K562 (cell line): ENCODE measurements around the gene CUEDC2. TPM values are rescaled to one million over a fixed set of nuclear protein-coding genes. Genes with fewer than 3 reads are reported as not detected.

Experiments
- MTA3 ChIP-seq: fragments of 450-650 bp; formaldehyde crosslinking; IDR thresholded peaks from 2 replicates; pipeline ENCODE4 v1.6.1; 2017; ENCODE audit warnings: mild to moderate bottlenecking, borderline replicate concordance
- SMAD3 ChIP-seq: fragments of 450-650 bp; formaldehyde crosslinking; conservative IDR thresholded peaks from 2 replicates; pipeline ENCODE4 v1.4.0; 2020; ENCODE audit warnings: mild to moderate bottlenecking
- SP1 ChIP-seq: sonication (generic); formaldehyde crosslinking; IDR thresholded peaks from 2 replicates; pipeline ENCODE4 v1.8.1; 2022; ENCODE audit warnings: mild to moderate bottlenecking, missing genetic modification reagents
- TEAD2 ChIP-seq: fragments of 450-650 bp; IDR thresholded peaks from 2 replicates; pipeline ENCODE4 v1.6.1; 2016; ENCODE audit warnings: missing genetic modification characterization, control low read depth, missing compliant biosample characterization
- ZNF668 ChIP-seq: fragments of 250-450 bp; sonication (Bioruptor Pico); IDR thresholded peaks from 2 replicates; pipeline ENCODE4 v1.8.0; 2022; ENCODE audit warnings: mild to moderate bottlenecking, inconsistent platforms
- polyA plus RNA-seq, 8 experiments: library from polyadenylated mRNA; depleted of rRNA in 4 of 8; stranded (reverse) in 5 of 8; unstranded in 3 of 8; fragments of >200 nt; fragmentation: Nextera tagmentation in 2 of 8; fragmentation: Illumina TruSeq in 1 of 8; extraction: Ambion mirVana in 2 of 8; extraction: Trizol in 1 of 8; gene quantifications; 2 replicates each; pipeline versions ENCODE4 v1.2.1 to v1.2.3, GENCODE V29; 2011 to 2014; ENCODE audit warnings: inconsistent platforms in 1 of 8, missing spikeins in 1 of 8
- total RNA-seq, 7 experiments: library from RNA; depleted of rRNA in 6 of 7; stranded (reverse); fragments of >200 nt in 6 of 7; fragmentation: Illumina TruSeq in 2 of 7; extraction: Trizol in 2 of 7; gene quantifications; 2 replicates each; pipeline versions ENCODE4 v1.2.1 to v1.2.3, GENCODE V29; 2011 to 2021; ENCODE audit warnings: low replicate concordance in 1 of 7
- TF ChIP-seq, protein P1 (sequence below): conservative IDR thresholded peaks from 2 replicates; pipeline ENCODE4 v1.6.1; 2011; ENCODE audit warnings: low read depth, mild to moderate bottlenecking, low read length; ENCODE audit not compliant: control insufficient read depth
- TF ChIP-seq, protein P2 (sequence below): fragments of 250-450 bp; sonication (Bioruptor Pico); IDR thresholded peaks from 2 replicates; pipeline ENCODE4 v1.5.0; 2021; ENCODE audit warnings: mild to moderate bottlenecking, borderline replicate concordance
- TF ChIP-seq, protein P3 (sequence below): fragments of 250-450 bp; sonication (Bioruptor Pico); IDR thresholded peaks from 2 replicates; pipeline ENCODE4 v1.8.0; 2021; ENCODE audit warnings: borderline replicate concordance, mild to moderate bottlenecking, moderate library complexity; ENCODE audit not compliant: poor library complexity, severe bottlenecking
- TF ChIP-seq, protein P4 (sequence below): sonication (generic); formaldehyde crosslinking; IDR thresholded peaks from 2 replicates; pipeline ENCODE4 v1.8.0; 2023; ENCODE audit warnings: missing genetic modification reagents, mild to moderate bottlenecking, borderline replicate concordance
- TF ChIP-seq, protein P5 (sequence below): IDR thresholded peaks from 2 replicates; pipeline ENCODE4 v1.6.1; 2011; ENCODE audit not compliant: insufficient read length; ENCODE audit errors: extremely low read depth
- TF ChIP-seq, protein P6 (sequence below): sonication (generic); IDR thresholded peaks from 2 replicates; pipeline ENCODE4 v1.6.1; 2016
- TF ChIP-seq, protein P7 (sequence below): fragments of 450-650 bp; IDR thresholded peaks from 2 replicates; pipeline ENCODE4 v1.6.1; 2016; ENCODE audit warnings: borderline replicate concordance

Gene CUEDC2
- total and polyA plus RNA-seq, 9 of the 15 experiments (the other 6 are each of a cell fraction or from before 2014, with no cell fraction given): 8.5 to 48.9 (median 27.4) TPM

DNA sequence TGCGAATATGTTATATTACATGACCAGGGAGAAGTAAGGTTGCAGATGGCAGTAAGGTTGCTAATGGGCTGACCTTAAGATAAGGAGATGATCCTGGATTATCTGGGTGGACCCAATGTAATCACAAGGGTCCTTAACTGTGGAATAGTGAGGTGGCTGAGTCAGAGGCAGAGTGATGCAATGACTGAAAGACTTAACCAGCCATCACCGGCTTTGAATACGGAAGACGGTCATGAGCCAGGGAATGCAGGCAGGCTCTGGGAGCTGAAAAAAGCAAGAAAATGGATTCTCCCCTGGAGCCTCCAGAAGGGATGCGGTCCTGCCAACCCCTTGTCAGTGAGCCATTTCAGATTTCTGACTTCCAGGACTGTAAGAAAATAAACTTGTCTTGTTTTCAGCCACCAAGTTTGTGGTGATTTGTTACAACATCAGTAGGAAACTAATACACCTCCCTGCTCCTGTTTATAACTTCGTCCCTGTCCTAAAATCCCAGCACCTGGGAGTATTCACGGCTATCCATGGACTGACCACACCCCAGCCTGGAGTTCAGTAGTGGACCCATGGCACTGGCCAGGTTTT, 23.6 kb upstream of the CUEDC2 start (continued):
- TF ChIP-seq, protein P1, sequence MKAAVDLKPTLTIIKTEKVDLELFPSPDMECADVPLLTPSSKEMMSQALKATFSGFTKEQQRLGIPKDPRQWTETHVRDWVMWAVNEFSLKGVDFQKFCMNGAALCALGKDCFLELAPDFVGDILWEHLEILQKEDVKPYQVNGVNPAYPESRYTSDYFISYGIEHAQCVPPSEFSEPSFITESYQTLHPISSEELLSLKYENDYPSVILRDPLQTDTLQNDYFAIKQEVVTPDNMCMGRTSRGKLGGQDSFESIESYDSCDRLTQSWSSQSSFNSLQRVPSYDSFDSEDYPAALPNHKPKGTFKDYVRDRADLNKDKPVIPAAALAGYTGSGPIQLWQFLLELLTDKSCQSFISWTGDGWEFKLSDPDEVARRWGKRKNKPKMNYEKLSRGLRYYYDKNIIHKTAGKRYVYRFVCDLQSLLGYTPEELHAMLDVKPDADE: no peak
- TF ChIP-seq, protein P2, sequence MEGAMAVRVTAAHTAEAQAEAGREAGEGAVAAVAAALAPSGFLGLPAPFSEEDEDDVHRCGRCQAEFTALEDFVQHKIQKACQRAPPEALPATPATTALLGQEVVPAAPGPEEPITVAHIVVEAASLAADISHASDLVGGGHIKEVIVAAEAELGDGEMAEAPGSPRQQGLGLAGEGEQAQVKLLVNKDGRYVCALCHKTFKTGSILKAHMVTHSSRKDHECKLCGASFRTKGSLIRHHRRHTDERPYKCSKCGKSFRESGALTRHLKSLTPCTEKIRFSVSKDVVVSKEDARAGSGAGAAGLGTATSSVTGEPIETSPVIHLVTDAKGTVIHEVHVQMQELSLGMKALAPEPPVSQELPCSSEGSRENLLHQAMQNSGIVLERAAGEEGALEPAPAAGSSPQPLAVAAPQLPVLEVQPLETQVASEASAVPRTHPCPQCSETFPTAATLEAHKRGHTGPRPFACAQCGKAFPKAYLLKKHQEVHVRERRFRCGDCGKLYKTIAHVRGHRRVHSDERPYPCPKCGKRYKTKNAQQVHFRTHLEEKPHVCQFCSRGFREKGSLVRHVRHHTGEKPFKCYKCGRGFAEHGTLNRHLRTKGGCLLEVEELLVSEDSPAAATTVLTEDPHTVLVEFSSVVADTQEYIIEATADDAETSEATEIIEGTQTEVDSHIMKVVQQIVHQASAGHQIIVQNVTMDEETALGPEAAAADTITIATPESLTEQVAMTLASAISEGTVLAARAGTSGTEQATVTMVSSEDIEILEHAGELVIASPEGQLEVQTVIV (CRISPR knock-in tag): no peak
- TF ChIP-seq, protein P3, sequence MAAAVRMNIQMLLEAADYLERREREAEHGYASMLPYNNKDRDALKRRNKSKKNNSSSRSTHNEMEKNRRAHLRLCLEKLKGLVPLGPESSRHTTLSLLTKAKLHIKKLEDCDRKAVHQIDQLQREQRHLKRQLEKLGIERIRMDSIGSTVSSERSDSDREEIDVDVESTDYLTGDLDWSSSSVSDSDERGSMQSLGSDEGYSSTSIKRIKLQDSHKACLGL (CRISPR knock-in tag): no peak
- TF ChIP-seq, protein P4, sequence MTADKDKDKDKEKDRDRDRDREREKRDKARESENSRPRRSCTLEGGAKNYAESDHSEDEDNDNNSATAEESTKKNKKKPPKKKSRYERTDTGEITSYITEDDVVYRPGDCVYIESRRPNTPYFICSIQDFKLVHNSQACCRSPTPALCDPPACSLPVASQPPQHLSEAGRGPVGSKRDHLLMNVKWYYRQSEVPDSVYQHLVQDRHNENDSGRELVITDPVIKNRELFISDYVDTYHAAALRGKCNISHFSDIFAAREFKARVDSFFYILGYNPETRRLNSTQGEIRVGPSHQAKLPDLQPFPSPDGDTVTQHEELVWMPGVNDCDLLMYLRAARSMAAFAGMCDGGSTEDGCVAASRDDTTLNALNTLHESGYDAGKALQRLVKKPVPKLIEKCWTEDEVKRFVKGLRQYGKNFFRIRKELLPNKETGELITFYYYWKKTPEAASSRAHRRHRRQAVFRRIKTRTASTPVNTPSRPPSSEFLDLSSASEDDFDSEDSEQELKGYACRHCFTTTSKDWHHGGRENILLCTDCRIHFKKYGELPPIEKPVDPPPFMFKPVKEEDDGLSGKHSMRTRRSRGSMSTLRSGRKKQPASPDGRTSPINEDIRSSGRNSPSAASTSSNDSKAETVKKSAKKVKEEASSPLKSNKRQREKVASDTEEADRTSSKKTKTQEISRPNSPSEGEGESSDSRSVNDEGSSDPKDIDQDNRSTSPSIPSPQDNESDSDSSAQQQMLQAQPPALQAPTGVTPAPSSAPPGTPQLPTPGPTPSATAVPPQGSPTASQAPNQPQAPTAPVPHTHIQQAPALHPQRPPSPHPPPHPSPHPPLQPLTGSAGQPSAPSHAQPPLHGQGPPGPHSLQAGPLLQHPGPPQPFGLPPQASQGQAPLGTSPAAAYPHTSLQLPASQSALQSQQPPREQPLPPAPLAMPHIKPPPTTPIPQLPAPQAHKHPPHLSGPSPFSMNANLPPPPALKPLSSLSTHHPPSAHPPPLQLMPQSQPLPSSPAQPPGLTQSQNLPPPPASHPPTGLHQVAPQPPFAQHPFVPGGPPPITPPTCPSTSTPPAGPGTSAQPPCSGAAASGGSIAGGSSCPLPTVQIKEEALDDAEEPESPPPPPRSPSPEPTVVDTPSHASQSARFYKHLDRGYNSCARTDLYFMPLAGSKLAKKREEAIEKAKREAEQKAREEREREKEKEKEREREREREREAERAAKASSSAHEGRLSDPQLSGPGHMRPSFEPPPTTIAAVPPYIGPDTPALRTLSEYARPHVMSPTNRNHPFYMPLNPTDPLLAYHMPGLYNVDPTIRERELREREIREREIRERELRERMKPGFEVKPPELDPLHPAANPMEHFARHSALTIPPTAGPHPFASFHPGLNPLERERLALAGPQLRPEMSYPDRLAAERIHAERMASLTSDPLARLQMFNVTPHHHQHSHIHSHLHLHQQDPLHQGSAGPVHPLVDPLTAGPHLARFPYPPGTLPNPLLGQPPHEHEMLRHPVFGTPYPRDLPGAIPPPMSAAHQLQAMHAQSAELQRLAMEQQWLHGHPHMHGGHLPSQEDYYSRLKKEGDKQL: no peak
- TF ChIP-seq ZNF668 (0 out of 2 replicates have a peak, but pooled peaks have one; percentile 16), TEAD2 (no peak), MTA3 (peak; percentile 53; the same call in 1 of the 2 replicates), SP1 (no peak), SMAD3 (CRISPR knock-in tag) (peak; percentile 79)
- TF ChIP-seq, protein P5, sequence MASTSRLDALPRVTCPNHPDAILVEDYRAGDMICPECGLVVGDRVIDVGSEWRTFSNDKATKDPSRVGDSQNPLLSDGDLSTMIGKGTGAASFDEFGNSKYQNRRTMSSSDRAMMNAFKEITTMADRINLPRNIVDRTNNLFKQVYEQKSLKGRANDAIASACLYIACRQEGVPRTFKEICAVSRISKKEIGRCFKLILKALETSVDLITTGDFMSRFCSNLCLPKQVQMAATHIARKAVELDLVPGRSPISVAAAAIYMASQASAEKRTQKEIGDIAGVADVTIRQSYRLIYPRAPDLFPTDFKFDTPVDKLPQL: no peak
- TF ChIP-seq, protein P6, sequence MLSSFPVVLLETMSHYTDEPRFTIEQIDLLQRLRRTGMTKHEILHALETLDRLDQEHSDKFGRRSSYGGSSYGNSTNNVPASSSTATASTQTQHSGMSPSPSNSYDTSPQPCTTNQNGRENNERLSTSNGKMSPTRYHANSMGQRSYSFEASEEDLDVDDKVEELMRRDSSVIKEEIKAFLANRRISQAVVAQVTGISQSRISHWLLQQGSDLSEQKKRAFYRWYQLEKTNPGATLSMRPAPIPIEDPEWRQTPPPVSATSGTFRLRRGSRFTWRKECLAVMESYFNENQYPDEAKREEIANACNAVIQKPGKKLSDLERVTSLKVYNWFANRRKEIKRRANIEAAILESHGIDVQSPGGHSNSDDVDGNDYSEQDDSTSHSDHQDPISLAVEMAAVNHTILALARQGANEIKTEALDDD: peak; percentile 99
- TF ChIP-seq, protein P7, sequence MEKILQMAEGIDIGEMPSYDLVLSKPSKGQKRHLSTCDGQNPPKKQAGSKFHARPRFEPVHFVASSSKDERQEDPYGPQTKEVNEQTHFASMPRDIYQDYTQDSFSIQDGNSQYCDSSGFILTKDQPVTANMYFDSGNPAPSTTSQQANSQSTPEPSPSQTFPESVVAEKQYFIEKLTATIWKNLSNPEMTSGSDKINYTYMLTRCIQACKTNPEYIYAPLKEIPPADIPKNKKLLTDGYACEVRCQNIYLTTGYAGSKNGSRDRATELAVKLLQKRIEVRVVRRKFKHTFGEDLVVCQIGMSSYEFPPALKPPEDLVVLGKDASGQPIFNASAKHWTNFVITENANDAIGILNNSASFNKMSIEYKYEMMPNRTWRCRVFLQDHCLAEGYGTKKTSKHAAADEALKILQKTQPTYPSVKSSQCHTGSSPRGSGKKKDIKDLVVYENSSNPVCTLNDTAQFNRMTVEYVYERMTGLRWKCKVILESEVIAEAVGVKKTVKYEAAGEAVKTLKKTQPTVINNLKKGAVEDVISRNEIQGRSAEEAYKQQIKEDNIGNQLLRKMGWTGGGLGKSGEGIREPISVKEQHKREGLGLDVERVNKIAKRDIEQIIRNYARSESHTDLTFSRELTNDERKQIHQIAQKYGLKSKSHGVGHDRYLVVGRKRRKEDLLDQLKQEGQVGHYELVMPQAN: no peak
